Middle frontal gyrus (tissue), 1 donor: ENCODE measurements around the gene DSG2.
"Not testable (repeated sequence)": the region's sequence is repeated elsewhere in the genome, so short reads cannot be mapped to it uniquely, and the experiment has no call there.

ENCODE experiments used
- DNase-seq: peaks from one replicate; pipeline ENCODE4 v3.0.0-alpha.2; 2015; ENCODE audit warnings: low spot score; ENCODE audit errors: extremely low spot score

Gene DSG2

GRCh38 chr18:31497836-31498573 is at the start of gene DSG2:
TSS of gene DSG2 (plus strand) at chr18:31498177. CDS start at chr18:31498252, 75 bp downstream.
- no peak for DNase-seq

- DNase-seq = no peak
Measured at GRCh38 chr18:31450409-31450808, 47.6 kb upstream of the DSG2 start.

- DNase-seq = no peak
Measured at GRCh38 chr18:31451625-31452024, 46.4 kb upstream of the DSG2 start.

GRCh38 chr18:31454066-31454708 is 43.8 kb upstream of the DSG2 start:
- DNase-seq = no peak

- no peak for DNase-seq
Measured at GRCh38 chr18:31469629-31470028, 28.3 kb upstream of the DSG2 start.

- no peak for DNase-seq
Measured at GRCh38 chr18:31478688-31479087, 19.3 kb upstream of the DSG2 start.

- no peak for DNase-seq
Measured at GRCh38 chr18:31482051-31482450, 15.9 kb upstream of the DSG2 start.

- no peak for DNase-seq
Measured at GRCh38 chr18:31483396-31483795, 14.6 kb upstream of the DSG2 start.

- DNase-seq = no peak
Measured at GRCh38 chr18:31484461-31484860, 13.5 kb upstream of the DSG2 start.

- no peak for DNase-seq
Measured at GRCh38 chr18:31486165-31486564, 11.8 kb upstream of the DSG2 start.

- no peak for DNase-seq
Measured at GRCh38 chr18:31487246-31488015, 10.5 kb upstream of the DSG2 start.

- no peak for DNase-seq
Measured at GRCh38 chr18:31489311-31489710, 8.7 kb upstream of the DSG2 start.

GRCh38 chr18:31490387-31490786 is 7.6 kb upstream of the DSG2 start:
- DNase-seq = no peak

- no peak for DNase-seq
Measured at GRCh38 chr18:31490833-31491232, 7.1 kb upstream of the DSG2 start.

- no peak for DNase-seq
Measured at GRCh38 chr18:31491586-31491985, 6.4 kb upstream of the DSG2 start.

GRCh38 chr18:31492671-31493070 is 5.3 kb upstream of the DSG2 start:
- no peak for DNase-seq

- DNase-seq = no peak
Measured at GRCh38 chr18:31493171-31493570, 4.8 kb upstream of the DSG2 start.

- no peak for DNase-seq
Measured at GRCh38 chr18:31493941-31494340, 4.0 kb upstream of the DSG2 start.

- DNase-seq = not testable (repeated sequence)
Measured at GRCh38 chr18:31494705-31495244, 3.2 kb upstream of the DSG2 start.

GRCh38 chr18:31497404-31497835 is 557 bp upstream of the DSG2 start:
- DNase-seq = no peak

GRCh38 chr18:31498574-31499524 is 872 bp downstream of the DSG2 start:
- DNase-seq = no peak
